Gastrocnemius medialis (tissue), 4 donors: ENCODE results near the gene NAAA. TPM values are rescaled to one million over a fixed set of nuclear protein-coding genes. Genes with fewer than 3 reads are reported as not detected.

ENCODE experiments used
- ATAC-seq, 2 donors: fragments of 150-250 bp; one replicate each; pipeline ENCODE4 v1.9.1; 2016
- DNase-seq, 2 donors: peaks; one replicate each; pipeline ENCODE4 v3.0.0-alpha.2; 2019
- H3K27ac ChIP-seq, 4 donors: fragments of 200-600 bp; sonication (generic); 1 replicate in 1 of 4; 2 replicates in 3 of 4; pipeline ENCODE4 v1.5.1; 2016 to 2018; ENCODE audit warnings: mild to moderate bottlenecking in 2 of 4, moderate library complexity in 1 of 4
- H3K27me3 ChIP-seq, 3 donors: fragments of 200-600 bp; sonication (generic) in 2 of 3; 1 replicate in 1 of 3; 2 replicates in 2 of 3; pipeline versions ENCODE4 v1.5.1 to v1.6.0; 2016 to 2019; ENCODE audit warnings: mild to moderate bottlenecking in 1 of 3, moderate library complexity in 1 of 3
- H3K36me3 ChIP-seq, 2 donors: fragments of 200-600 bp; sonication (generic) in 1 of 2; one replicate each; pipeline ENCODE4 v1.5.1; 2017 to 2018
- H3K4me1 ChIP-seq, 2 donors: fragments of 200-600 bp; sonication (generic) in 1 of 2; one replicate each; pipeline ENCODE4 v1.5.1; 2016 to 2017; ENCODE audit warnings: mild to moderate bottlenecking in 2 of 2
- H3K4me3 ChIP-seq, 4 donors: fragments of 200-600 bp; sonication (generic) in 3 of 4; 1 replicate in 1 of 4; 2 replicates in 3 of 4; pipeline ENCODE4 v1.5.1; 2016 to 2019; ENCODE audit warnings: mild to moderate bottlenecking in 2 of 4
- H3K9me3 ChIP-seq, 3 donors: fragments of 200-600 bp; sonication (generic) in 2 of 3; 1 replicate in 1 of 3; 2 replicates in 2 of 3; pipeline ENCODE4 v1.5.1; 2016 to 2019
- POLR2A ChIP-seq, 2 donors: fragments of 450-650 bp; IDR thresholded peaks; one replicate each; pipeline ENCODE4 v1.6.1; 2017; ENCODE audit warnings: antibody characterized with exemption in 2 of 2, mild to moderate bottlenecking in 2 of 2, moderate library complexity in 2 of 2
- in situ Hi-C, 4 donors: fragments of 200-750 bp; cut with MboI; loops; one replicate each; pipeline versions ENCODE4 v1.15.0 to v1.8.0; 2017; ENCODE audit warnings: low sequenced_read_pairs in 4 of 4
- intact Hi-C: fragments of 100-400 bp; cut with DNase I; formaldehyde crosslinking; loops from one replicate; pipeline ENCODE4 v1.15.1; 2023; ENCODE audit warnings: low total_unique reads
- total RNA-seq, 4 donors: library from RNA; depleted of rRNA; stranded (reverse); fragments of >200 nt; gene quantifications; one replicate each; pipeline versions ENCODE4 v1.1.0 to v1.2.3, GENCODE V29; 2016
- TF ChIP-seq, protein P1 (sequence below), 5 experiments: fragments of 450-650 bp in 3 of 5; fragments of 200-600 bp in 2 of 5; sonication (generic) in 2 of 5; IDR thresholded peaks in 4 of 5; conservative IDR thresholded peaks in 1 of 5; 1 replicate in 4 of 5; 2 replicates in 1 of 5; pipeline ENCODE4 v1.5.1; 2016 to 2019; ENCODE audit warnings: antibody characterized with exemption in 5 of 5, mild to moderate bottlenecking in 3 of 5, moderate library complexity in 3 of 5

NAAA gene
- total RNA-seq, 4 donors from 2014 or later = 18.5 to 69.8 (median 42.3) TPM

DNA sequence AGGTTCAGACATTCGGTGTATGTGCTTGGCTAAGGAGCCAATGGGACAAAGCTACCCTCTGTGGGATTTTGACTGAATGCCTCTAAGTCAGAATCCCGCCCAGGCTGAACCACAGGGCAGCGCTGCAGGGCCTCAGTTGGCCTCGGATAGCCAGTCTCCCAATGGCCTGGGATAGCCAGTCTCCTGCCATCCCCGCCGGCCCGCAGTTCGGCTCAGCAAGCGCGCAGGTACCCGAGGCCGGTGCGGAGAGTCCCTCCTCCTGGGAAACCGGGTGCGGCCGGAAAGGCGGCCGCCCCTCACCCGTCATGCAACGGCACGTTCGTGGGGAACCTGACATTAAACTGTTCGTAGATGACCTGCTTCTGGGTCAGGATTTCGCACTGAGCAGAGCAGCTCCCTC, 54.7 kb downstream of the NAAA start:
- no peaks in the 10 kb centered on the region for H3K9me3 ChIP-seq
- H3K27ac ChIP-seq = no peak overlapping the region
- H3K4me1 ChIP-seq = no peaks in the 10 kb centered on the region
- DNase-seq (no peak), ATAC-seq (no peak)
- in situ Hi-C loops (no loop called here), intact Hi-C loops (no loop called here)
- H3K27me3 ChIP-seq = no peaks in the 10 kb centered on the region
- H3K36me3 ChIP-seq = no peaks in the 10 kb centered on the region
- no peak overlapping the region for H3K4me3 ChIP-seq
- TF ChIP-seq POLR2A (IDR thresholded peaks at IDR 0.05) = no peak
- TF ChIP-seq, protein P1, sequence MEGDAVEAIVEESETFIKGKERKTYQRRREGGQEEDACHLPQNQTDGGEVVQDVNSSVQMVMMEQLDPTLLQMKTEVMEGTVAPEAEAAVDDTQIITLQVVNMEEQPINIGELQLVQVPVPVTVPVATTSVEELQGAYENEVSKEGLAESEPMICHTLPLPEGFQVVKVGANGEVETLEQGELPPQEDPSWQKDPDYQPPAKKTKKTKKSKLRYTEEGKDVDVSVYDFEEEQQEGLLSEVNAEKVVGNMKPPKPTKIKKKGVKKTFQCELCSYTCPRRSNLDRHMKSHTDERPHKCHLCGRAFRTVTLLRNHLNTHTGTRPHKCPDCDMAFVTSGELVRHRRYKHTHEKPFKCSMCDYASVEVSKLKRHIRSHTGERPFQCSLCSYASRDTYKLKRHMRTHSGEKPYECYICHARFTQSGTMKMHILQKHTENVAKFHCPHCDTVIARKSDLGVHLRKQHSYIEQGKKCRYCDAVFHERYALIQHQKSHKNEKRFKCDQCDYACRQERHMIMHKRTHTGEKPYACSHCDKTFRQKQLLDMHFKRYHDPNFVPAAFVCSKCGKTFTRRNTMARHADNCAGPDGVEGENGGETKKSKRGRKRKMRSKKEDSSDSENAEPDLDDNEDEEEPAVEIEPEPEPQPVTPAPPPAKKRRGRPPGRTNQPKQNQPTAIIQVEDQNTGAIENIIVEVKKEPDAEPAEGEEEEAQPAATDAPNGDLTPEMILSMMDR (IDR thresholded peaks at IDR 0.05 in 4 of 5, conservative IDR thresholded peaks at IDR 0.05 in 1 of 5) = no peak

DNA sequence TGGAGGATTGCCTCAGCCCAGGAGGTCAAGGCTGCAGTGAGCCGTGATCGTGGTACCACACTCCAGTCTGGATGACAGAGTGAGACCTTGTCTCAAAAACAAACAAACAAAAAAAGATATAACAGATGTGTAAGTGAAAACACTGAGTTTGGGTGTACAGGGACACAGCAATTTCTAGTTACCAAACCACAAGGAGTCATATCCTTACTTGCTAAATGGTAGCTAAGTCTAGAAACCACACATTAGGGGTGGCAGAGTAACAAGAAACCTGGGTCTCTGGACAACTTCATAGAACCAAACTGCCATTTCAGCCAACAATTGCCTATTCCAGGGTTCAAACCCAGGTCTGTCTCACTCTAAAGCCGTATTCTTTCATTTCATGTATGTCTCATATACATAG, 59.3 kb downstream of the NAAA start:
- Histone ChIP-seq H3K36me3 (no peaks in the 10 kb centered on the region), H3K4me1 (no peaks in the 10 kb centered on the region), H3K4me3 (no peak overlapping the region), H3K9me3 (no peaks in the 10 kb centered on the region), H3K27ac (no peak overlapping the region), H3K27me3 (no peaks in the 10 kb centered on the region)
- no peak for DNase-seq
- no peak for ATAC-seq
- TF ChIP-seq POLR2A (IDR thresholded peaks at IDR 0.05) = no peak
- TF ChIP-seq, protein P1 (IDR thresholded peaks at IDR 0.05 in 4 of 5, conservative IDR thresholded peaks at IDR 0.05 in 1 of 5) = no peak
- intact Hi-C loops = no loop called here
- in situ Hi-C loops = no loop called here

DNA sequence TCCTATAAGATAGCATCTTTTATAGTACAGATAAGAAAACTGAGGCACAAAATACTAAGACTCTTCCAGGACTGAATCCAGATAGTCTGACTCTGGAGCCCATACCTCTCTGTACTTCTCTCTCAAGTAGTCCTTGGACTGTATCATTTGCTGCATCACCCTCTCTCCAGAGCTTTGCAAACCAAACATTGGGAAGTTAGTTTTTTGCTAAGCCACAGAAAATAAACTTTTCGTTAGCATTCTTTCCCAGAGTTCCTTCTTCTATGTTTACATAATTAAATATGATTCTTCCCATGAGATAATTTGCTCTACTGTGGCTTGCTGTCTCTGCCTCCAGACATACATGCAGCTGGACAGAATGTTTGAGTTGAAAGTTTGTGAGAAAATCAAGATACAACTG, 60.5 kb downstream of the NAAA start:
- no peak overlapping the region for H3K27ac ChIP-seq
- TF ChIP-seq, protein P1 (IDR thresholded peaks at IDR 0.05 in 4 of 5, conservative IDR thresholded peaks at IDR 0.05 in 1 of 5) = no peak
- TF ChIP-seq POLR2A (IDR thresholded peaks at IDR 0.05) = no peak
- H3K27me3 ChIP-seq = no peaks in the 10 kb centered on the region
- DNase-seq = no peak
- H3K9me3 ChIP-seq = no peaks in the 10 kb centered on the region
- intact Hi-C loops = no loop called here
- in situ Hi-C loops = no loop called here
- no peak overlapping the region for H3K4me3 ChIP-seq
- H3K36me3 ChIP-seq = no peaks in the 10 kb centered on the region
- no peaks in the 10 kb centered on the region for H3K4me1 ChIP-seq
- ATAC-seq = no peak

GRCh38 chr4:75878246-75878756, 62.5 kb downstream of the NAAA start:
- no peak overlapping the region for H3K4me3 ChIP-seq
- DNase-seq (no peak), ATAC-seq (no peak)
- no peaks in the 10 kb centered on the region for H3K4me1 ChIP-seq
- H3K27me3 ChIP-seq = no peaks in the 10 kb centered on the region
- no peak overlapping the region for H3K27ac ChIP-seq
- in situ Hi-C loops = no loop called here
- H3K9me3 ChIP-seq = no peaks in the 10 kb centered on the region
- no peak for TF ChIP-seq POLR2A (IDR thresholded peaks at IDR 0.05)
- TF ChIP-seq, protein P1 (IDR thresholded peaks at IDR 0.05 in 4 of 5, conservative IDR thresholded peaks at IDR 0.05 in 1 of 5) = no peak
- no peaks in the 10 kb centered on the region for H3K36me3 ChIP-seq
- intact Hi-C loops = no loop called here

DNA sequence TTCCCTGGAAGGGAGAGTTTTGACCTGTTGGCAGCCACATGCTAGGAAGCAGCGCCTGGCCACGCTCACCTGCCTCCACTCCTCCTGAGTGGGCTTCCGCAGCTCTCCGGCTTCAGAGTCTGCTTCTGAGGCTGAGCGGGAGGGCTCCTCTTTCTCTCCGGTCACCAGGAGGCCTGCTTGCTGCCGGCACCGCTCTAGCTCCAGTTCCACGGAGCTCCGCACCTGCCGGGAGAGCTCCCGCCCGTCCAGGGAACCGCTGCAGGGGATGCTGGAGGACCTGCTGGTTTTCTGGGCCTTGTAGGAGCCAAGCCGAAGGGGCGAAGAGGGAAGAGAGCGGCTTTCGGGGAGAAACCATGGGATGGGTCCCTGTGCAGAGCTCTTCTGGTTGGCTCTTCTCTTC, 64.6 kb downstream of the NAAA start:
- in situ Hi-C loops = no loop called here

More for the DNA sequence above, 64.6 kb downstream of the NAAA start:
- Histone ChIP-seq H3K36me3 (no peaks in the 10 kb centered on the region), H3K27me3 (no peaks in the 10 kb centered on the region), H3K4me3 (no peak overlapping the region), H3K4me1 (no peaks in the 10 kb centered on the region), H3K9me3 (no peaks in the 10 kb centered on the region), H3K27ac (no peak overlapping the region)
- TF ChIP-seq, protein P1 (IDR thresholded peaks at IDR 0.05 in 4 of 5, conservative IDR thresholded peaks at IDR 0.05 in 1 of 5) = no peak
- TF ChIP-seq POLR2A (IDR thresholded peaks at IDR 0.05) = no peak
- ATAC-seq (no peak), DNase-seq (no peak)
- intact Hi-C loops = no loop called here
